C4-2B (cell line): ENCODE results near the gene SLC7A6.

Experiments used
- H3K27ac ChIP-seq: fragments of 450-650 bp; 2 replicates; pipeline ENCODE4 v1.5.1; 2017
- ZFX ChIP-seq: fragments of 450-650 bp; IDR thresholded peaks from 2 replicates; pipeline ENCODE4 v1.6.1; 2017
- TF ChIP-seq, protein P1 (sequence below): fragments of 450-650 bp; conservative IDR thresholded peaks from 2 replicates; pipeline ENCODE4 v1.5.1; 2017; ENCODE audit warnings: mild to moderate bottlenecking

Gene SLC7A6

DNA sequence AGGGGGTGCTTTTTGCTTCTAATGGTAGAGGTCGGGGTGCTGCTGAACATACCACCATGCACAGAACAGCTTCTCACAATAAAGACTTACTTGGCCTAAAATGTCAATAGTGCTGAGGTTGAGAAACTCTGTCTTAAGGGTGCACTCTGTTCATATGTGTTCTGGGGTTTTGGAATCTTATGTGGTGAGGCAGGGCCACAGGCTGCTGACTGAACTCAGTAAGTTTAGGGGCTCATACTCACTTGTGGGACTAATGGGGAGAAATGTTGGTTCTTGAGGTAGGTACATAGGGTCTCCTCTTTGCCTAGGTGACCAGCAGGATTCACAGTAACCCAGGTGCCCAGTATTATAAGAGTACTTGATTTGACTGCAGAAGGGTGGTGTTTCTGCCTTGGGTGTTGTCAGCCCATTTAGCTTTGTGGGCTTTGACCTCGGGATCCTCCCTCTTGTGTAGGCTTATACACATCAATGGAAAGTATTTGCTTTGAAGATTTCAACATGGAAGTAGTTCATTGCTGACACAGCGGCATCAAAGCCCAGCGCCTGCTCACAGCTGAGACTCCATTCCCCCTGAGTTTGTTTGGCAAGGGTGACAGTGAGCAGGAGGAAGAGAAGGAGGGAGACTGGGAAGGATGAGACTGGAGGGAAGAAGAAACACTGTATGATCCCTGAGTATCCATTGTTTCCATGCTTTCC lies 17.2 kb downstream of the SLC7A6 start:
- no peak for TF ChIP-seq ZFX
- no peak overlapping the region for H3K27ac ChIP-seq

DNA sequence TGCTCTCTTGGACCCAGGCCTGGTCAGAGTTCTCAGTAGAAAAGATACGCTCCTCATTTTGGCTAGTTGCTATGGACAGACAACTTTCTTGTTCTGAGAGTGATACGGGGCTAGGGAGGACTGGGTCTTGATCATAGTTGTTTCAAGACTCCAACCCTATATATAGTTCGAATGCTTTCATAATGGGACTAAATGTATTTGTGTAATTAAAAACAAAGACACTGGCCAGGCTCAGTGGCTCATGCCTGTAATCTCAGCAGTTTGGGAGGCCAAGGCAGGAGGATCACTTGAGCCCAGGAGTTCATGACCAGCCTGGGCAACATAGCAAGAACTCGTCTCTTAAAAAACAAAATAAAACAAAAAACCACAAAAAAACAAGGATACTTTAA lies 17.7 kb downstream of the SLC7A6 start:
- no peak overlapping the region for H3K27ac ChIP-seq

DNA sequence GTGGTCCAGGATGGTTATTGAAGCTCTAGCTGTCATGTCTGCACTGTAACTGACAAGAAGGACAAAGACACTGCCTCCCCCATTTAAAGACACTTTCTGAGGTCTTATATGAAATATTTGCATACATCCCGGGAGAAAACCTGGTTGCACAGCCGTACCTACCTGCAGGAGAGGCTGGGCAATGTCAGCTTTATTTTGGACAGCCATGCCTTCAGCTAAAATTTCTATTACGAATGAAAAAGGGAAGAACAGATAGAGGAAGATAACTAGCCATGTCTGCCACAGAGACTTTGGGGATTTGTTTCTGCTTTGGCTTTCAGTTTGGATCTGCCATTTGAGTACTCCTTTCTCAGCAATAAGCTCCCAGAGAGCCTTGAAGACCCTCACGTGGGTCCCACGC lies 19.0 kb downstream of the SLC7A6 start:
- TF ChIP-seq, protein P1, sequence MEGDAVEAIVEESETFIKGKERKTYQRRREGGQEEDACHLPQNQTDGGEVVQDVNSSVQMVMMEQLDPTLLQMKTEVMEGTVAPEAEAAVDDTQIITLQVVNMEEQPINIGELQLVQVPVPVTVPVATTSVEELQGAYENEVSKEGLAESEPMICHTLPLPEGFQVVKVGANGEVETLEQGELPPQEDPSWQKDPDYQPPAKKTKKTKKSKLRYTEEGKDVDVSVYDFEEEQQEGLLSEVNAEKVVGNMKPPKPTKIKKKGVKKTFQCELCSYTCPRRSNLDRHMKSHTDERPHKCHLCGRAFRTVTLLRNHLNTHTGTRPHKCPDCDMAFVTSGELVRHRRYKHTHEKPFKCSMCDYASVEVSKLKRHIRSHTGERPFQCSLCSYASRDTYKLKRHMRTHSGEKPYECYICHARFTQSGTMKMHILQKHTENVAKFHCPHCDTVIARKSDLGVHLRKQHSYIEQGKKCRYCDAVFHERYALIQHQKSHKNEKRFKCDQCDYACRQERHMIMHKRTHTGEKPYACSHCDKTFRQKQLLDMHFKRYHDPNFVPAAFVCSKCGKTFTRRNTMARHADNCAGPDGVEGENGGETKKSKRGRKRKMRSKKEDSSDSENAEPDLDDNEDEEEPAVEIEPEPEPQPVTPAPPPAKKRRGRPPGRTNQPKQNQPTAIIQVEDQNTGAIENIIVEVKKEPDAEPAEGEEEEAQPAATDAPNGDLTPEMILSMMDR = no peak
- TF ChIP-seq ZFX = no peak
- no peak overlapping the region for H3K27ac ChIP-seq

More for the DNA sequence above, 17.7 kb downstream of the SLC7A6 start:
- TF ChIP-seq ZFX = no peak
- TF ChIP-seq, protein P1 = no peak

DNA sequence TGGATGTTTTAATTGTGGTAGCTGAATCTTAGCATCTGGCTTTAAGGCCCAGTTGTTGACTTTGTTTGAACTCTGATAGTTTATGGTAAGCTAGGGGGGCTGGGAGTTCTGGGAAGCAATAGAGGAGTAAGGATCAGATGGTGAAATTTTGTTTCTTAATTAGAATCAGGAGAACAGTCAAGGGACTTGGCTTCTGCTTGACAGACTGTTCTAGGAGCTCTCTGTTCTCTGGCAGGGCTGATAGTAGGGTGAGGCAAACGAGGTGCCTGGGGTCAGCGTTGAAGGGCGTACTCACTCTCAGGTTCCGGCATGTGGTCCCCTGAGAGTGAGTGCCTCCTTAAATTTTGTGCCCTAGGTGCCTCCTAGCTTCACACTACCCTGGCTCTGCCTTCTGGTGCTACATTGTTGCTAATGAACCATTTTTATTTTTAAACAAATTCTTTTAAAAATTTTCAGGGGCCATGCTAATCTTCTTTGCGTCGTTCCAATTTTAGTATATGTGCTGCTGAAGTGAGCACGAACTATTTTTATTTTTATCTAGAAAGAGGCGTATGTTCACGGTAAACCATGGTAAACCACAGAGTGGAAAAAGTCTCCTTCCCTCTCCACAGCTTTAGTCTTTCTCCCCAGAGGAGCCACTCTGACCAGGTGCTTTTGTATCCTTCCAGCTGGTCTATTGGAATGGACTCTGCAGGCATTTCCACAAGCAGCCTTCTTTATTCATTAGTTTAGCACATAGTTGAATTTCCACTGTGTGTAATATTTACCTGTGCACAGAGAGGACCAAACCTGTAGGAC lies 19.7 kb downstream of the SLC7A6 start:
- H3K27ac ChIP-seq = no peak overlapping the region

DNA sequence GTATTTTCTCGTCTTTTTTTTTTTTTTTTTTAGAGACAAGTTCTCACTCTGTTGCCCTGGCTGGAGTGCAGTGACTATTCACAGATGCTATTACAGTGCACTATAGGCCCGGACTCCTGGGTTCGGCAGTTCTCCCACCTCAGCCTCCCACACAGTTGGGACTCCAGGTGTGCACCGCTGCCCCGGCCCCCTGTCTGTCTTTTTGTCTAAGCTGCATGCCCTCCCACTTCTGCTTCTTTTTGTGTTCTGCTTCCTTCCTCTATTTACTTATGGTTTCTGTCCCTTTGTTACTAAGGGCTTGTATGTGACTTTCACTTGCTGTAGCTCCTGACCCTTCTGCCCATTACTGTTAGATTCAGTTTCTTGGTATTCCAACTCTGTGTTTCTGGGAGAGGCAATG lies 20.5 kb downstream of the SLC7A6 start:
- no peak for TF ChIP-seq ZFX
- TF ChIP-seq, protein P1 = no peak
- no peak overlapping the region for H3K27ac ChIP-seq

More for the DNA sequence above, 19.7 kb downstream of the SLC7A6 start:
- TF ChIP-seq, protein P1 = no peak

DNA sequence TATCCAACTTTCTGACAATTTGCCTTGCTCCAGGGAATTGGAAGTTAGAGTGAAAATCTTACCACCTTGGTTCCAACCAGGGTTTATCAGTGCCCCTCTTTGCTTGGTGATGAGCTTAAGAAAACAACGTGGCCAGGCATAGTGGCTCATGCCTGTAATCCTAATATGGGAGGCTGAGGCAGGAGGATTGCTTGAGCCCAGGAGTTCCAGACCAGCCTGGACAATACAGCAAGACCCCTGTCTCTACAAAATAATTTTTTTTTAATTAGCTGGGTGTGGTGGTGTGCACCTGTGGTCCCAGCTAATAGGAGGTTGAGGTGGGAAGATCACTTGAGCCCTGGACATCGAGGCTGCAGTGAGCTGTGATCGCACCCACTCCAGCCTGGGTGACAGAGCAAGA lies 21.4 kb downstream of the SLC7A6 start:
- no peak overlapping the region for H3K27ac ChIP-seq
- TF ChIP-seq, protein P1 = no peak
- no peak for TF ChIP-seq ZFX

DNA sequence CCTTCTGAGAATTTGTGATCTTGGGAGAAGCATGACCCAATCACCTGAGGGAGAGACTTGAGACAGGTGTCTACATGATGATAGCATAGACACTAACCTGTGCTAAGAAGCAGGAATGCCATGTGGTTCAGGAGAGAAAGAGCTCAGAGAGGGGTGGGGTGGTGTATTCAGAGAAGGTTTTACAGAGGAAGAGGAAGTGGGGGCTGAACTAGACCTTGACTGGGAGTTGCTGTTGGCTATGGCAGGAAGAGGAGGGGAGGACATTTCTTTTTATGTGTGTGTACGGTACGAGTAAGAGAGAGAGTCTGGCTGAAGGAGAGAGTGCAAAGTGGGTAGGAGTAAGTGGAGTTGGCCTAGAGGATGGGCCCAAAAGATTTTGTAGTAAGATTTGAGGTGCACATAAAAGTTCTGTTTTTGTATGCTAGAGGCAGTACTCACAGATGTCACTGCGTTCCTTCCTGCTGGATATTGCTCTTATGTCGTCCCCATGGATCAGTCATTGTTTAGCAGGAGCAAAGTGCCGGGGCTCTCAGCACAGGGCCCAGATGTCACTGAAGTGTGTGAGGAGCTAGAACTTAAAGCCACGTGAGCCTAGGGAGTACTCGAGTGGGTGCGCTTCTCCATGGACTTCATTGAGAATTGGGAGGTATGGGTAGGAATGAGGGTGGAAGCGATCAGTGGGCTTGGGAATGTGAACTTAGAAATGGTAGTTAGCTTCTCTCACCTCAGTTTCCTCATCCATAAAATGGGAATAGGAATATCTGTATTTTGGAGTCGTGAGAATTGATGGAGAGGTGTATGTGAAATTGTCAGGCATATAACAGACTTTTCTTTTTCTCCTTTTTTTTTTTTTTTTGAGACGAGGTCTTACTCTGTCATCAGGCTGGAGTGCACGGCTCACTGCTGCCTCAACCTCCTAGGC lies 22.1 kb downstream of the SLC7A6 start:
- H3K27ac ChIP-seq = no peak overlapping the region
- TF ChIP-seq ZFX = no peak
- TF ChIP-seq, protein P1 = no peak
